ENCODE results near the gene ENOX1. TPM values are rescaled to one million over a fixed set of nuclear protein-coding genes. Genes with fewer than 3 reads are reported as not detected.

The ENOX1 gene
- total and polyA plus RNA-seq, 7 donors: 0.34 to 7.1 (median 1.1) TPM

- TF ChIP-seq CTCF (IDR thresholded peaks at IDR 0.05): no peak
- ATAC-seq (peak; percentile 83 to 93 (median 90)), DNase-seq (no peak)
- intact Hi-C loops (cut with DNase I): loop anchor here in 1 of 2 donors (2.0 kb wide), 1 partner anchor 18 kb away; no protein-coding TSS in a partner anchor
- H3K9me3 ChIP-seq: no peaks in the 10 kb centered on the region
- WGBS, 3 donors: 18 to 23% (median 20%) methylated on average over 2 of the region's 2 CpGs
- peak overlapping the region; percentile 89 for H3K27ac ChIP-seq
- no peaks in the 10 kb centered on the region for H3K27me3 ChIP-seq (ENCODE audit: insufficient read depth in 3 of 3, low read length in 2 of 3)
- H3K4me1 ChIP-seq: peaks cover 48% of the 10 kb centered on the region
- H3K36me3 ChIP-seq (ENCODE audit: insufficient read depth in 1 of 2, low read depth in 1 of 2): no peaks in the 10 kb centered on the region
- H3K4me3 ChIP-seq: no peak overlapping the region
Measured at GRCh38 chr13:43388282-43389034, 398.3 kb downstream of the ENOX1 start.

GRCh38 chr13:43387880-43388279 lies 398.9 kb downstream of the ENOX1 start:
- H3K27ac ChIP-seq: peak overlapping the region; percentile 89
- peak; percentile 3 for TF ChIP-seq CTCF (IDR thresholded peaks at IDR 0.05)
- no peaks in the 10 kb centered on the region for H3K9me3 ChIP-seq
- no peaks in the 10 kb centered on the region for H3K36me3 ChIP-seq (ENCODE audit: insufficient read depth in 1 of 2, low read depth in 1 of 2)
- peaks cover 48% of the 10 kb centered on the region for H3K4me1 ChIP-seq
- WGBS, 3 donors: 5 to 14% (median 9%) methylated on average over 2 of the region's 2 CpGs
- no peak overlapping the region for H3K4me3 ChIP-seq
- ATAC-seq (peak; percentile 81 to 94 (median 88)), DNase-seq (no peak)
- intact Hi-C loops (cut with DNase I): loop anchor here in 1 of 2 donors (2.0 kb wide), 1 partner anchor 19 kb away; no protein-coding TSS in a partner anchor
- H3K27me3 ChIP-seq (ENCODE audit: insufficient read depth in 3 of 3, low read length in 2 of 3): no peaks in the 10 kb centered on the region

- H3K4me1 ChIP-seq: peaks cover 22% of the 10 kb centered on the region
- H3K9me3 ChIP-seq: peaks cover 10% of the 10 kb centered on the region
- no peak overlapping the region for H3K4me3 ChIP-seq
- H3K27me3 ChIP-seq (ENCODE audit: insufficient read depth in 3 of 3, low read length in 2 of 3): no peaks in the 10 kb centered on the region
- DNase-seq (no peak), ATAC-seq (no peak)
- no peak overlapping the region for H3K27ac ChIP-seq
- 82 to 86% (median 82%) methylated on average over 5 of the region's 5 CpGs for WGBS, 3 donors
- no peak for TF ChIP-seq CTCF (IDR thresholded peaks at IDR 0.05)
- intact Hi-C loops (cut with DNase I): no loop called here
- no peaks in the 10 kb centered on the region for H3K36me3 ChIP-seq (ENCODE audit: insufficient read depth in 1 of 2, low read depth in 1 of 2)
Measured at GRCh38 chr13:43383498-43384165, 403.1 kb downstream of the ENOX1 start.

DNA sequence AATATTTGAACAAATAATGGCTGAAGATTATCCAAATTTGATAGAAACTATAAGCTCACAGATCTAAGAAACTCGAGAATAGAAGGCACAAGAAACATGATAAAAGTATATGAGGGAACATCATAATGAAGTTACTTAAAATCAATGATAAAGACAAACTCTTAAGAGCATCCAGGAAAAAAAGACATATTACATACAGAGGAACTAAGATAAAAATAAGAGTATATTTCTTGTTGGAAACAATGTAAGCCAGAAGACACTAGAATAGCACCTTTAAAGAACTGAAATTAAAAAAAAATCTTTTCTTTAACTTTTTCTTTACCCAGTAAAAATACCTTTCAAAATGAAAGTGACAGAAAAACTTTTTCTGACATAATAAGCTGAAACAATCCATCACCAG lies 407.0 kb downstream of the ENOX1 start:
- Histone ChIP-seq H3K9me3 (peaks cover 10% of the 10 kb centered on the region), H3K36me3 (ENCODE audit: insufficient read depth in 1 of 2, low read depth in 1 of 2) (no peaks in the 10 kb centered on the region), H3K4me1 (no peaks in the 10 kb centered on the region), H3K27me3 (ENCODE audit: insufficient read depth in 3 of 3, low read length in 2 of 3) (no peaks in the 10 kb centered on the region), H3K4me3 (no peak overlapping the region), H3K27ac (no peak overlapping the region)
- intact Hi-C loops (cut with DNase I): no loop called here
- TF ChIP-seq CTCF (IDR thresholded peaks at IDR 0.05): no peak
- ATAC-seq (no peak), DNase-seq (no peak)
- 89 to 97% (median 96%) methylated on average over 1 of the region's 1 CpG for WGBS, 3 donors
